ENCODE data around the gene MPI.

- TF ChIP-seq CTCF (IDR thresholded peaks at IDR 0.05 in 8 of 11, conservative IDR thresholded peaks at IDR 0.05 in 3 of 11) (no peak), POLR2A (IDR thresholded peaks at IDR 0.05) (no peak), POLR2AphosphoS5 (IDR thresholded peaks at IDR 0.05) (no peak)
Observed at GRCh38 chr15:74906067-74906449, 16.2 kb downstream of the MPI start.
